Liver (tissue), 3 donors: Measurements from ENCODE around the gene HIVEP2.

ENCODE experiments used
- CTCF ChIP-seq: fragments of 150-350 bp; IDR thresholded peaks from 2 replicates; pipeline ENCODE4 v1.5.1; 2017; ENCODE audit warnings: improper control_type of control experiment, low read depth, low read length; ENCODE audit not compliant: missing input control
- HNF4A ChIP-seq, 2 donors: conservative IDR thresholded peaks; 2 replicates each; pipeline ENCODE4 v1.6.1; 2016; ENCODE audit warnings: antibody characterized with exemption in 2 of 2, mild to moderate bottlenecking in 2 of 2
- MAX ChIP-seq: IDR thresholded peaks from 2 replicates; pipeline ENCODE4 v1.6.1; 2016; ENCODE audit warnings: antibody characterized with exemption
- RAD21 ChIP-seq, 2 donors: IDR thresholded peaks; 2 replicates each; pipeline ENCODE4 v1.6.1; 2016; ENCODE audit warnings: antibody characterized with exemption in 2 of 2, mild to moderate bottlenecking in 2 of 2
- SP1 ChIP-seq: IDR thresholded peaks from 2 replicates; pipeline ENCODE4 v1.6.1; 2018; ENCODE audit warnings: antibody characterized with exemption, mild to moderate bottlenecking
- TAF1 ChIP-seq: conservative IDR thresholded peaks from 2 replicates; pipeline ENCODE4 v1.6.1; 2016; ENCODE audit warnings: antibody characterized with exemption, mild to moderate bottlenecking
- YY1 ChIP-seq: IDR thresholded peaks from 2 replicates; pipeline ENCODE4 v1.6.1; 2016; ENCODE audit warnings: antibody characterized with exemption, mild to moderate bottlenecking
- TF ChIP-seq, protein P1 (sequence below): IDR thresholded peaks from 2 replicates; pipeline ENCODE4 v1.6.1; 2016; ENCODE audit warnings: antibody characterized with exemption, mild to moderate bottlenecking
- TF ChIP-seq, protein P2 (sequence below): IDR thresholded peaks from 2 replicates; pipeline ENCODE4 v1.6.1; 2016; ENCODE audit warnings: antibody characterized with exemption
- donor health status: healthy.
- donor health status: healthy.

DNA sequence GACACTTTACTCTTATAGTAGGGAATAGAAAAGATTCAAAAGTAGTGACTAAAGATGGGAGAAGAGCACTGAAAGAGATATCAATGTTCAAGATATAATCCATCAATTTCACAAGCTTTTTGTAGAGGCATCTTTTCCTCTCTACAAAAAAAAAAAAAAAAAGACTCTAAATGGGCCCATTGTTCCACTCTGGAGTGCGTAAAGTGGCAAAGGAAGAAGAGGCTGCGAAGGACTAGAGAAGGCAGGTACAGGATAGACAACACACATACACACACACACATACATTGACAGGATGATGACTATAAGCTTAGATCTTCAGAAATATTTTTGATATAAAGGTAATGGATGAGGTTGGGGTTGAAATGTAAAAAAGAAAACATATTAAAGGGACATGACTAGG lies 157.6 kb downstream of the HIVEP2 start:
- TF ChIP-seq TAF1 (no peak), CTCF (no peak), MAX (no peak), RAD21 (IDR thresholded peaks at IDR 0.05) (no peak), YY1 (no peak), HNF4A (conservative IDR thresholded peaks at IDR 0.05) (no peak), SP1 (no peak)
- TF ChIP-seq, protein P1, sequence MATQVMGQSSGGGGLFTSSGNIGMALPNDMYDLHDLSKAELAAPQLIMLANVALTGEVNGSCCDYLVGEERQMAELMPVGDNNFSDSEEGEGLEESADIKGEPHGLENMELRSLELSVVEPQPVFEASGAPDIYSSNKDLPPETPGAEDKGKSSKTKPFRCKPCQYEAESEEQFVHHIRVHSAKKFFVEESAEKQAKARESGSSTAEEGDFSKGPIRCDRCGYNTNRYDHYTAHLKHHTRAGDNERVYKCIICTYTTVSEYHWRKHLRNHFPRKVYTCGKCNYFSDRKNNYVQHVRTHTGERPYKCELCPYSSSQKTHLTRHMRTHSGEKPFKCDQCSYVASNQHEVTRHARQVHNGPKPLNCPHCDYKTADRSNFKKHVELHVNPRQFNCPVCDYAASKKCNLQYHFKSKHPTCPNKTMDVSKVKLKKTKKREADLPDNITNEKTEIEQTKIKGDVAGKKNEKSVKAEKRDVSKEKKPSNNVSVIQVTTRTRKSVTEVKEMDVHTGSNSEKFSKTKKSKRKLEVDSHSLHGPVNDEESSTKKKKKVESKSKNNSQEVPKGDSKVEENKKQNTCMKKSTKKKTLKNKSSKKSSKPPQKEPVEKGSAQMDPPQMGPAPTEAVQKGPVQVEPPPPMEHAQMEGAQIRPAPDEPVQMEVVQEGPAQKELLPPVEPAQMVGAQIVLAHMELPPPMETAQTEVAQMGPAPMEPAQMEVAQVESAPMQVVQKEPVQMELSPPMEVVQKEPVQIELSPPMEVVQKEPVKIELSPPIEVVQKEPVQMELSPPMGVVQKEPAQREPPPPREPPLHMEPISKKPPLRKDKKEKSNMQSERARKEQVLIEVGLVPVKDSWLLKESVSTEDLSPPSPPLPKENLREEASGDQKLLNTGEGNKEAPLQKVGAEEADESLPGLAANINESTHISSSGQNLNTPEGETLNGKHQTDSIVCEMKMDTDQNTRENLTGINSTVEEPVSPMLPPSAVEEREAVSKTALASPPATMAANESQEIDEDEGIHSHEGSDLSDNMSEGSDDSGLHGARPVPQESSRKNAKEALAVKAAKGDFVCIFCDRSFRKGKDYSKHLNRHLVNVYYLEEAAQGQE, result no peak
- TF ChIP-seq, protein P2, sequence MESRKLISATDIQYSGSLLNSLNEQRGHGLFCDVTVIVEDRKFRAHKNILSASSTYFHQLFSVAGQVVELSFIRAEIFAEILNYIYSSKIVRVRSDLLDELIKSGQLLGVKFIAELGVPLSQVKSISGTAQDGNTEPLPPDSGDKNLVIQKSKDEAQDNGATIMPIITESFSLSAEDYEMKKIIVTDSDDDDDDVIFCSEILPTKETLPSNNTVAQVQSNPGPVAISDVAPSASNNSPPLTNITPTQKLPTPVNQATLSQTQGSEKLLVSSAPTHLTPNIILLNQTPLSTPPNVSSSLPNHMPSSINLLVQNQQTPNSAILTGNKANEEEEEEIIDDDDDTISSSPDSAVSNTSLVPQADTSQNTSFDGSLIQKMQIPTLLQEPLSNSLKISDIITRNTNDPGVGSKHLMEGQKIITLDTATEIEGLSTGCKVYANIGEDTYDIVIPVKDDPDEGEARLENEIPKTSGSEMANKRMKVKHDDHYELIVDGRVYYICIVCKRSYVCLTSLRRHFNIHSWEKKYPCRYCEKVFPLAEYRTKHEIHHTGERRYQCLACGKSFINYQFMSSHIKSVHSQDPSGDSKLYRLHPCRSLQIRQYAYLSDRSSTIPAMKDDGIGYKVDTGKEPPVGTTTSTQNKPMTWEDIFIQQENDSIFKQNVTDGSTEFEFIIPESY, result no peak
